IMR-90 (cell line): ENCODE data around the gene ARHGEF2. TPM values are rescaled to one million over a fixed set of nuclear protein-coding genes. Genes with fewer than 3 reads are reported as not detected.

Experiments used
- ATAC-seq: fragments of 200-7000 bp; cut with Tn5 transposase; 2 replicates; pipeline ENCODE4 v1.9.1; 2020; ENCODE audit warnings: low read depth, mild to moderate bottlenecking, moderate library complexity
- BruUV-seq: library from RNA; stranded (reverse); fragments of 400-500 nt; replicated peaks from 2 replicates; lab custom pipeline; 2021; lab: Mats Ljungman, UMichigan
- CTCF ChIA-PET: fragments of 300-600 bp; formaldehyde crosslinking; extraction: SDS; loops from one replicate; lab custom pipeline; 2021; ENCODE audit warnings: antibody characterized with exemption; lab: Yijun Ruan, JAX
- POLR2A ChIA-PET: fragments of 300-600 bp; sonication (Branson Sonifier 250); formaldehyde crosslinking; loops from one replicate; lab custom pipeline; 2022; ENCODE audit warnings: antibody characterized with exemption; ENCODE audit not compliant: unreplicated experiment; lab: Charles Lee
- DNase-seq: peaks from one replicate; pipeline ENCODE4 v3.0.0; 2013
- H2AFZ ChIP-seq: replicated peaks from 2 replicates; pipeline ENCODE3; 2013; ENCODE audit warnings: low read length, mild to moderate bottlenecking; ENCODE audit not compliant: poor library complexity
- H2AK5ac ChIP-seq: 2 replicates; pipeline ENCODE4 v1.6.1; 2013; ENCODE audit warnings: low read depth, low read length, inconsistent platforms
- H2AK9ac ChIP-seq: replicated peaks from 2 replicates; pipeline ENCODE3; 2013; ENCODE audit warnings: mild to moderate bottlenecking, low read depth, low read length, moderate library complexity; ENCODE audit not compliant: poor library complexity
- H2BK120ac ChIP-seq: 2 replicates; pipeline ENCODE4 v1.6.1; 2013; ENCODE audit warnings: low read depth, low read length, inconsistent platforms
- H2BK15ac ChIP-seq: 3 replicates; pipeline ENCODE4 v1.6.1; 2013; ENCODE audit warnings: low read depth, low read length, inconsistent platforms
- H2BK20ac ChIP-seq: 2 replicates; pipeline ENCODE4 v1.6.1; 2013; ENCODE audit warnings: low read depth, mild to moderate bottlenecking, inconsistent platforms, low read length, moderate library complexity
- H2BK5ac ChIP-seq: 2 replicates; pipeline ENCODE4 v1.6.1; 2013; ENCODE audit warnings: mild to moderate bottlenecking, low read depth, low read length, inconsistent platforms; ENCODE audit not compliant: poor library complexity, severe bottlenecking
- H3K14ac ChIP-seq: replicated peaks from 2 replicates; pipeline ENCODE4 v1.6.1; 2013; ENCODE audit warnings: low read depth, low read length, inconsistent platforms
- H3K18ac ChIP-seq: 2 replicates; pipeline ENCODE4 v1.6.1; 2013; ENCODE audit warnings: low read depth, low read length, control low read depth
- H3K23ac ChIP-seq: 2 replicates; pipeline ENCODE4 v1.6.1; 2013; ENCODE audit warnings: low read depth, low read length, inconsistent platforms
- H3K27ac ChIP-seq: 2 replicates; pipeline ENCODE4 v1.5.1; 2013; ENCODE audit warnings: mild to moderate bottlenecking, control low read depth, low read length; ENCODE audit not compliant: insufficient read depth
- H3K27me3 ChIP-seq: 2 replicates; pipeline ENCODE4 v1.6.1; 2013; ENCODE audit warnings: low read length; ENCODE audit not compliant: control insufficient read depth, insufficient read depth
- H3K36me3 ChIP-seq: 2 replicates; pipeline ENCODE4 v1.6.1; 2013; ENCODE audit warnings: low read length, mixed read lengths; ENCODE audit not compliant: control insufficient read depth, insufficient read depth
- H3K4ac ChIP-seq: 2 replicates; pipeline ENCODE4 v1.6.1; 2013; ENCODE audit warnings: low read depth, low read length, inconsistent platforms
- H3K4me1 ChIP-seq: 2 replicates; pipeline ENCODE4 v1.6.1; 2013; ENCODE audit warnings: low read length, mixed read lengths; ENCODE audit not compliant: control insufficient read depth, insufficient read depth
- H3K4me2 ChIP-seq: 2 replicates; pipeline ENCODE4 v1.6.1; 2013; ENCODE audit warnings: low read depth, mild to moderate bottlenecking, control low read depth, low read length, moderate library complexity
- H3K4me3 ChIP-seq: 2 replicates; pipeline ENCODE4 v1.5.1; 2013; ENCODE audit warnings: low read depth, mild to moderate bottlenecking, control low read depth, low read length, moderate library complexity; ENCODE audit not compliant: insufficient read depth
- H3K56ac ChIP-seq: 2 replicates; pipeline ENCODE4 v1.6.1; 2013; ENCODE audit warnings: low read length, inconsistent platforms; ENCODE audit not compliant: insufficient read depth; ENCODE audit errors: extremely low read depth
- H3K79me1 ChIP-seq, 2 experiments: 2 replicates each; pipeline ENCODE4 v1.6.1; 2013; ENCODE audit warnings: low read length in 2 of 2, inconsistent platforms in 1 of 2, low read depth in 1 of 2
- H3K9ac ChIP-seq: 2 replicates; pipeline ENCODE4 v1.6.1; 2013; ENCODE audit warnings: low read depth, low read length, control low read depth
- H3K9me1 ChIP-seq: 2 replicates; pipeline ENCODE4 v1.6.1; 2013; ENCODE audit warnings: low read length, inconsistent platforms; ENCODE audit not compliant: insufficient read depth
- H3K9me3 ChIP-seq: 2 replicates; pipeline ENCODE4 v1.6.1; 2013; ENCODE audit warnings: low read length; ENCODE audit not compliant: control insufficient read depth, insufficient read depth
- H4K20me1 ChIP-seq: 2 replicates; pipeline ENCODE4 v1.6.1; 2013; ENCODE audit warnings: low read length, inconsistent platforms; ENCODE audit not compliant: insufficient read depth
- H4K5ac ChIP-seq: 2 replicates; pipeline ENCODE4 v1.6.1; 2013; ENCODE audit warnings: mild to moderate bottlenecking, low read depth, low read length, control low read depth
- H4K8ac ChIP-seq, 2 experiments: 2 replicates each; pipeline ENCODE4 v1.6.1; 2013; ENCODE audit warnings: low read depth in 2 of 2, low read length in 2 of 2, control low read depth in 1 of 2, inconsistent platforms in 1 of 2
- H4K91ac ChIP-seq: 2 replicates; pipeline ENCODE4 v1.6.1; 2013; ENCODE audit warnings: low read depth, low read length, inconsistent platforms; ENCODE audit not compliant: insufficient read depth
- CHD1 ChIP-seq: IDR thresholded peaks from 2 replicates; pipeline ENCODE4 v1.6.1; 2012; ENCODE audit warnings: low read depth, low read length, improper control_type of control experiment
- ELK1 ChIP-seq: fragments of 150-350 bp; IDR thresholded peaks from 2 replicates; pipeline ENCODE4 v1.6.1; 2016; ENCODE audit warnings: low read depth, mild to moderate bottlenecking, low read length, moderate library complexity, borderline replicate concordance
- RFX5 ChIP-seq: IDR thresholded peaks from 2 replicates; pipeline ENCODE4 v1.8.0; 2012; ENCODE audit warnings: low read depth, mild to moderate bottlenecking, low read length, moderate library complexity
- USF2 ChIP-seq: fragments of 150-350 bp; IDR thresholded peaks from 2 replicates; pipeline ENCODE4 v1.6.1; 2017; ENCODE audit warnings: mild to moderate bottlenecking, antibody characterized with exemption, low read length, low read depth
- WGBS, 2 experiments: methylation state at CpG; one replicate each; pipeline versions ENCODE4 v1.1.5 to v1.1.7; 2013; ENCODE audit warnings: missing lambda C conversion rate in 2 of 2; ENCODE audit not compliant: insufficient read length in 1 of 2; ENCODE audit errors: extremely low coverage in 2 of 2; 5-methylcytosine and 5-hydroxymethylcytosine counted together
- dilution Hi-C: fragments of 300-500 bp; cut with HindIII; formaldehyde crosslinking; loops from one replicate; pipeline ENCODE4 v1.14.3; 2018; ENCODE audit warnings: low sequenced_read_pairs; ENCODE audit not compliant: unreplicated experiment
- in situ Hi-C: fragments of 300-500 bp; cut with MboI; formaldehyde crosslinking; loops from 3 replicates; pipeline ENCODE4 v1.14.3; 2019; ENCODE audit warnings: low sequenced_read_pairs, inconsistent platforms, mixed read lengths
- intact Hi-C: fragments of 100-400 bp; cut with micrococcal nuclease; formaldehyde crosslinking; loops from 2 replicates; pipeline ENCODE4 v1.10.0; 2022
- polyA plus RNA-seq, 3 experiments: library from polyadenylated mRNA; depleted of rRNA; stranded (reverse); fragments of >200 nt; gene quantifications; 2 replicates each; pipeline ENCODE4 v1.2.3, GENCODE V29; 2012; ENCODE audit warnings: low replicate concordance in 1 of 3
- total RNA-seq: library from RNA; depleted of rRNA; stranded (reverse); fragments of >200 nt; gene quantifications from 2 replicates; pipeline ENCODE4 v1.2.3, GENCODE V29; 2012

ARHGEF2 gene
- total and polyA plus RNA-seq, 2 of the 4 experiments (the other 2 are of a cell fraction): 91.8 to 117 TPM

- dilution Hi-C loops: no loop called here
- BruUV-seq: no TSS peak
- peaks cover 40% of the 10 kb centered on the region for H3K36me3 ChIP-seq
These were observed 45.9 kb downstream of the ARHGEF2 start for GRCh38 chr1:155932487-155932886.

More at GRCh38 chr1:155932487-155932886, 45.9 kb downstream of the ARHGEF2 start:
- H3K9me1 ChIP-seq: 0 out of 2 replicates have a peak, but pooled peaks cover 2% of the 10 kb centered on the region
- no peak overlapping the region for H2BK15ac ChIP-seq
- no peak overlapping the region for H2AK9ac ChIP-seq
- in situ Hi-C loops (no loop called here), intact Hi-C loops (no loop called here)
- H2AK5ac ChIP-seq: no peak overlapping the region
- H3K4me2 ChIP-seq: peak overlapping the region; percentile 46; the same call in 1 of the 2 replicates
- peaks cover 38% of the 10 kb centered on the region for H4K20me1 ChIP-seq
- no peak overlapping the region for H4K8ac ChIP-seq
- H3K4me1 ChIP-seq: peaks cover 7% of the 10 kb centered on the region; the same call in 1 of the 2 replicates
- H3K23ac ChIP-seq: no peak overlapping the region
- H2BK5ac ChIP-seq: no peak overlapping the region
- no peak overlapping the region for H2BK120ac ChIP-seq
- H3K4ac ChIP-seq: no peak overlapping the region
- no CpG with 5 or more reads among the region's 5 CpGs for WGBS, 2 experiments
- no peak overlapping the region for H3K27ac ChIP-seq
- H3K27me3 ChIP-seq: no peaks in the 10 kb centered on the region
- H2BK20ac ChIP-seq: no peak overlapping the region
- H3K79me1 ChIP-seq: peaks cover 3 to 44% of the 10 kb centered on the region in 2 experiments; a peak in 3 of 4 replicates
- ATAC-seq (no peak), DNase-seq (no peak)
- no peak overlapping the region for H3K4me3 ChIP-seq
- ChIA-PET POLR2A (interaction anchor here (0.7 kb wide), 1 partner anchor 9 kb away, joined by 3 read pairs; no protein-coding TSS in a partner anchor), CTCF (interaction anchor here (1.4 kb wide), 1 partner anchor 15 kb away, joined by 4 read pairs; no protein-coding TSS in a partner anchor)
- no peak overlapping the region for H4K91ac ChIP-seq
- H4K5ac ChIP-seq: no peak overlapping the region
- H3K9ac ChIP-seq: no peak overlapping the region
- H2AFZ ChIP-seq: no peak overlapping the region
- H3K14ac ChIP-seq: no peak overlapping the region
- TF ChIP-seq USF2 (no peak), ELK1 (no peak), RFX5 (no peak), CHD1 (no peak)
- H3K56ac ChIP-seq: no peak overlapping the region
- H3K9me3 ChIP-seq: no peaks in the 10 kb centered on the region
- H3K18ac ChIP-seq: no peak overlapping the region
